HG02759 (cell line): ENCODE measurements around the gene DNHD1.

Experiments used
- ATAC-seq: cut with Tn5 transposase; IDR thresholded peaks from one replicate; pipeline ENCODE4 v1.9.1; 2021; ENCODE audit warnings: mild to moderate bottlenecking, moderate library complexity; ENCODE audit not compliant: unreplicated experiment

DNHD1 gene

GRCh38 chr11:6611092-6611962, 114.2 kb downstream of the DNHD1 start:
- ATAC-seq: no peak

GRCh38 chr11:6611963-6612212, 114.8 kb downstream of the DNHD1 start:
- peak; percentile 19 for ATAC-seq

GRCh38 chr11:6612213-6613041, 115.3 kb downstream of the DNHD1 start, which contains the start of gene TAF10:
TSS of gene TAF10 (minus strand) at chr11:6612216. CDS start at chr11:6612189, 27 bp downstream.
- ATAC-seq: peak; percentile 91

DNA sequence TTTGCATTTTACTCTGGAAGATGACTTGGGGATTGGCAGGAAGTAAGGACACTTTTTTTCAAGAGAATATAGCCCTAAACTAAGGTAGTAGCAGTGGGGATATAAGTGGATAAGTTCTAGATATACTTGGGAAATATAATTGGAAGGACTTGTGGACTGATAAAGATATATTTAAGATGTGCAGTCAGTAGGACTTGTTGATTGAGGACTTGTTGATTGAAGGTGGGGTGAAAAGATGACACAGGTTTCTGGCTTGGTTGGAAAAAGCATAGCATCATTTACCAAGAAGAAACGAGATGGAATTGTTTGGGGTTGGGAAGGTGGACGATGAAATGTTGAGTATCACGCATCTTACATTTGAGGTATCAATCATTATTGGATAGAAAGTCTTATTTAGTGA, 116.4 kb downstream of the DNHD1 start:
- ATAC-seq: no peak

DNA sequence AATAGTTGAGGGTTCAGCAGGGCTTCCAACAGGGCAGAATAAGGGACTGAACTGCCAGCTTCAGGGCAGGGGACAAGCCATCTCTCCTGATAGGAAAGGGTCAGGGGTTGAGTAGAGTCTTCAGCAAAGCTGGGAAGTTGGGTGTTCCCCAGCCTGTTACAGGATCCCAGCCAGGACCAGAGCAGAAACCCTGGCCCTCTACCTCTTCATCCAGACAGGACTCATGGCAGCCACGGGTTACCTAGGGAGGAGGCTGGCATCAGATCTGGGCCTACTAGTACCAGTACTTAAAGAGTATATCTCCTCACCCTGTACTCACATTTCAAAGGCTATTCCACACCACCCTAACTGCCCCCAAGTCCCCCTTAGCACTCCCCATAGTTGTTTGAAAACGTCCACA, 117.4 kb downstream of the DNHD1 start:
- no peak for ATAC-seq

- no peak for ATAC-seq
Measured at GRCh38 chr11:6615046-6615445, 118.0 kb downstream of the DNHD1 start.

DNA sequence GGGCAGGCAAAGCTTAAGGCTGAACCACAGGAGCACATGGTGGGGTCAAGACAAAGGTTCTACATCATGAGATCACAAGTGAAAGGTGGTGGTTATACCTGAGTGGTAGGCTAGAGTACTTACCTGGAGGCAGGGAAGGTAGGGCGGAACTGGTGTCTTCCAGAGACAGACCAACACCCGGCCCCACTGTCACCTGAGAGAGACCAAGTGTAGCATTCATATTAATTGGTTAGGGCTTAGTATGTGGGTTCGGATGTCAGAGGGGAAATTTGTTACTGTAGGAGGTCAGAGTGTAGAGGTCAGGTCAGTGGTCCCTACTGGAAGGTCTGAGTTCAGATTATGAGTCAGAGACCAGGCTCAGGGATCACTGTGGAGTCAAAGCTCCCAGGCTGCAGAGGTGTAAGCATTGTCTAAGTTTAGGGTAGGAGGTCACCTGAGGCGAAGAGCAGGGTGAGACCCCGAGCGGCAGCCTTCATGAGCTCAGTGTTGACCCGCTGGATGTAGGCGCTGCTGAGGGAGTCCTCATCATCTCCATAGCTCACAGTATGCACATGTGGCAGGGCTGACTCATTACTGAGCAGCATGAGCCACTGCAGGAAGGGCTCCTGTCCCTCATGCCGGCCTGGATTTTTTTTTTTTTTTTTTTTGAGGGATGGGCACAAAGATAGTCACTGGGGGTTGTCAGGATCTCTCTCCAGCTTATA, 119.0 kb downstream of the DNHD1 start:
- ATAC-seq: no peak

DNA sequence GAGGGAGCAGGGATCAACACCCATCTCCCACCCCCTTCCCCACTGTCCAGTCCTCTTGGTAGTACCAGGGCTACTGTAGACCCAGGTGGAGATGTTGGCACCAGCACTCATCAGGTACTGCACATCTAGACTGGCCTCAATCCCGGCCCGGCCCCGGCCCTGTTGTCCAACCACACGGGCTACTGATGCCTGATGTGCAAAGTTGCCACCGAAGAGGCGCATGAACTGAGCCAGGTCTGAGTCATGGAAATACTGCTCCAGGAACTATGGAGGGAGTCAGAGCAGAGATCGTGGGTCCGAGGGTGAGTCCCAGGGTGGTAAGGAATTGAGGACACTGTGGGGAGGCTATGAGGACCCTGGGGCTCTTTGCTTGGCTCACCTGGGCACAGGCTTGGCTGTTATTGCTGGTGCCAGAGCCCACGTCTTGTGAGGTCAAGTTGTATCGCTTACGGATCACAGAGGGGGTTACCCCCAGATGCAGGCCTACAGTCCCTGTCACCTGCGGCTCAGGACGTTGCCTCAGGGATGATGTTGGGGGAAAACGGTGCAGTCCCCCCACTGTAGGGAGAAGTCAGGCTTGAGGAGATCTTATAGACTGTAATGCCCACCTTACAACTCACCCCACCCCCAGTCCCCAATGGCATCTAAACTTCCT, 119.6 kb downstream of the DNHD1 start:
- ATAC-seq: no peak

DNA sequence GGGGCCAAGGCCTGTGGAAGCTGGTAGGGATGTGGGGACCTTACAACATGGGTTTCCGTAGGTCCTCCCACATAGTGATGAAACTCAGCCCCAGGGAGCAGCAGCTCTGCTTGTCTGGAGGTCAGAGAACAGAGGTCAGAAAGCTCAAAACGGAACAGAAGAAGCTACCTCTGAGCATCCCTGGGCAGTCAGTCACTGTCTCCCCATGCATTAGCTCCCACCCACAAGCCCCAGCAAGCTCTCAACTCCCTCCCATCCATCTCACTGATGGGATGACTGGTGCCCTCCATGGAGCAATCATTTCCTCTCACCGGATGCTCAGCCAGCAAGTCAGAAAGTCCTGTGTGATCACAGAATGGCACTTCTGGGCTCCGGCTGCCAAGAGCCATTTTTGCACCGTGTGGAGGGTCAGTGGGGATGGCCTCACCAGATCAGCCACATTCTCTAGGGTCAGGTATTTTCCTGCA, 120.3 kb downstream of the DNHD1 start:
- no peak for ATAC-seq

DNA sequence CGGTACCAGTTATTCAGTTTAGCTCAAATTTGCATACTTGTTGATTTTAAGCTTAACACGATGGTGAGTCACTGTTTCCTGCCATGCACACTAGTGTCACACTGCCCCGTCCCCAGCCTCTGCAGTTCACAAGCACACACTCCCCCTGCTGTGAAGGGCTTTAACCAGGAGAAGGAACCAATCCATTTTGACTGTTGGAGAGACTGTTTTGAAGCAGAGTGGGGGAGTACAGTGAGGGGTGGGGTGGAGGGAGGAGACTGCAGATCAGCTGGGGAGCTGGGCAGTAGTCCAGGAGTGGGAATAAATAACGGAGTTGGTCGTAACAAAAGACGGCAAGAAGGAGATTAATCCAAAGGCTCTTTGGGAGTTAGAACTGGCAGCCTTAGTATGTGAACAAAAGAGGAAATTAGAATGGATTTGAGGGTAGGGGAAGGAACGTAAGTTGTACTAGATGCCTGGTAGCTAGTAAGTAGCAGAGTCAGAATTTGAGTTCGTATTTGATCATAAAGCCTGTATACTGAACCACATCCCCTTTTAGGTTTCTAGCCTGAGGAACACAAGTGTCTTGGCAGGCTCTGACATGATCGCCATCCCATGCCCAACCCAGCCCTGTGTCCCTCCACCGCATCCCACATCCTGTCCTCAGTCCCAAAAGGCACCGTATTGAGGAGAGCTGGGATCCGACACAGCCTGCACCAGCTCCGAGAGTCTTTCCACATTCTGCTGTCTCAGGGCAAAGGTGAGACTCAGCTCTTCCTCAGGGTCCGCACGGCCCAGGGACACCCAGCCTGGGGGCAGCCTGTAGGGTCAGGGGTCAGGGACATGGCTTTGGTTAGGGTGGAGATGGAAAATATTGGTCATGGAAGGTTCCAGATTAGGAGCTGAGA, 121.3 kb downstream of the DNHD1 start:
- peak; percentile 2 for ATAC-seq

- ATAC-seq: peak; percentile 98
Measured at GRCh38 chr11:6619004-6619745, 122.1 kb downstream of the DNHD1 start, which contains the start of gene TPP1. TSS of gene TPP1 (minus strand) at chr11:6619422. CDS start at chr11:6619400, 22 bp downstream.

DNA sequence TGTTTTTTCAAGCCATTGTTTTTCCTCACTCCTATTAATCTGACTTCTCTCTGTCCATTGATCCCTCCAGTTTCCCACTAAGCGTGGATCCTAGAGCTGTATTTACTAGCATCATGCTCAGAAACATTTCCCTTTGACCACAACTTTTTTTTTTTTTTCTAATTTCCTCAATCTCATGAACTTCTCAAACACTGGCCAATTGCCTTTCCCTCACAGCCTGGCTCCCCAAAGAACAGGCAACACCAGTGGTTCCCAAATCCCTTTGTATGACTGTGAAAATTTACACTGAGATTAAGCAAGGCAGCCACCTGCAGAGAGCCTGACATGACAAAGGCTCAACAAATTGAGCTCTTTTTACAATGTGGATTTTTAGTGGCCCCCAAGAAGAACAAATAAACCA, 123.6 kb downstream of the DNHD1 start:
- ATAC-seq: no peak
